OCI-LY1 (cell line): ENCODE data around the gene RHBDD3.

Experiments
- H2AFZ ChIP-seq: fragments of 200-600 bp; sonication (generic), shearing (Covaris generic); 2 replicates; pipeline ENCODE4 v1.6.0; 2014; ENCODE audit warnings: antibody characterized with exemption, mild to moderate bottlenecking, low read length
- H3F3A ChIP-seq: fragments of 200-600 bp; sonication (generic), shearing (Covaris generic); 2 replicates; pipeline ENCODE4 v1.6.0; 2014; ENCODE audit warnings: mild to moderate bottlenecking, antibody characterized with exemption, low read length, moderate library complexity; ENCODE audit not compliant: insufficient read depth
- H3K27ac ChIP-seq: fragments of 200-600 bp; sonication (generic); 2 replicates; pipeline ENCODE4 v1.5.1; 2014; ENCODE audit warnings: low read length, mixed run types, mild to moderate bottlenecking, low read depth; ENCODE audit not compliant: poor library complexity, severe bottlenecking
- H3K27me3 ChIP-seq: fragments of 200-600 bp; sonication (generic); 2 replicates; pipeline ENCODE4 v1.6.0; 2014; ENCODE audit warnings: antibody characterized with exemption, mild to moderate bottlenecking, low read length, moderate library complexity; ENCODE audit not compliant: insufficient read depth
- H3K36me3 ChIP-seq: fragments of 200-600 bp; sonication (generic); 2 replicates; pipeline ENCODE4 v1.6.1; 2014; ENCODE audit warnings: mild to moderate bottlenecking, antibody characterized with exemption, low read length, moderate library complexity, mixed read lengths; ENCODE audit not compliant: insufficient read depth
- H3K4me1 ChIP-seq: fragments of 200-600 bp; sonication (generic); 2 replicates; pipeline ENCODE4 v1.5.1; 2014; ENCODE audit warnings: mild to moderate bottlenecking, low read length, moderate library complexity; ENCODE audit not compliant: insufficient read depth, severe bottlenecking
- H3K4me2 ChIP-seq: fragments of 200-600 bp; sonication (generic), shearing (Covaris generic); 2 replicates; pipeline ENCODE4 v1.6.1; 2014; ENCODE audit warnings: low read length
- H3K4me3 ChIP-seq: fragments of 200-600 bp; sonication (generic); 2 replicates; pipeline ENCODE4 v1.5.1; 2014; ENCODE audit warnings: low read length, low read depth, mild to moderate bottlenecking, mixed read lengths; ENCODE audit not compliant: poor library complexity, severe bottlenecking
- H3K79me2 ChIP-seq: fragments of 200-600 bp; shearing (Covaris generic); 2 replicates; pipeline ENCODE4 v1.6.1; 2016; ENCODE audit warnings: mixed run types, low read length, mixed read lengths; ENCODE audit not compliant: insufficient read depth
- H3K9ac ChIP-seq: fragments of 200-600 bp; sonication (generic), shearing (Covaris generic); 2 replicates; pipeline ENCODE4 v1.6.1; 2014; ENCODE audit warnings: mild to moderate bottlenecking, low read length, mixed read lengths
- H3K9me2 ChIP-seq: fragments of 200-600 bp; sonication (generic), shearing (Covaris generic); 2 replicates; pipeline ENCODE4 v1.6.1; 2014; ENCODE audit warnings: low read depth, mild to moderate bottlenecking, low read length, mixed read lengths
- H3K9me3 ChIP-seq: fragments of 200-600 bp; shearing (Covaris generic); 2 replicates; pipeline ENCODE4 v1.6.1; 2014; ENCODE audit warnings: low read length, mixed read lengths
- H4K20me1 ChIP-seq: fragments of 200-600 bp; sonication (generic), shearing (Covaris generic); 2 replicates; pipeline ENCODE4 v1.6.0; 2016; ENCODE audit warnings: mild to moderate bottlenecking, low read length; ENCODE audit not compliant: insufficient read depth
- EZH2 ChIP-seq: fragments of 200-600 bp; sonication (generic), shearing (Covaris generic); IDR thresholded peaks from 2 replicates; pipeline ENCODE4 v1.8.0; 2017; ENCODE audit warnings: borderline replicate concordance, mixed run types, mild to moderate bottlenecking, antibody characterized with exemption, low read length, moderate library complexity, mixed read lengths
- TF ChIP-seq, protein P1 (sequence below): fragments of 200-600 bp; sonication (generic), shearing (Covaris generic); IDR thresholded peaks from 2 replicates; pipeline ENCODE4 v1.5.1; 2017; ENCODE audit warnings: mild to moderate bottlenecking, antibody characterized with exemption, low read length, moderate library complexity, mixed read lengths

The RHBDD3 gene

DNA sequence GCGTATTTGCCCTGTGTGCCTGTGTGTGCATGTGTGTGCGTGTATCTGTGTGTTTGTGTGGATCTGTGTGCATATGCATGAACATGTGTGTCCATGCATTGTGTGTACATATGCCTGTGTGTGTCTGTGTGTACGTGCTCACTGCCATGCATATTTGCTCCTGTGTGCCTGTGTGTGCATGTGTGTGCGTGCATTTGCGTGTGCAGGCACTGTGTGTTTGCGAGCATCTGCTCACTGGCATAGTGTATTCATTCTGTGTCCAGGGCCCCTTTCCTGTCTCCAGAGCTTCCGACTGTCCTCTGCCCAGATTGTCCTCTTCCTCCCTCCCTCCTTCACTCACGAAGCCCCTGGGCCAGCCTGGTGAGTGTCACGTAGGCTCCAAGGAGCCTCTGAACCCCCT is 56.3 kb downstream of the RHBDD3 start:
- no peaks in the 10 kb centered on the region for H3K4me1 ChIP-seq
- no peak overlapping the region for H3K9ac ChIP-seq
- no peaks in the 10 kb centered on the region for H3K9me3 ChIP-seq
- H3K79me2 ChIP-seq, result no peaks in the 10 kb centered on the region
- H3K27ac ChIP-seq, result no peak overlapping the region
- H3F3A ChIP-seq, result no peaks in the 10 kb centered on the region
- TF ChIP-seq, protein P1, sequence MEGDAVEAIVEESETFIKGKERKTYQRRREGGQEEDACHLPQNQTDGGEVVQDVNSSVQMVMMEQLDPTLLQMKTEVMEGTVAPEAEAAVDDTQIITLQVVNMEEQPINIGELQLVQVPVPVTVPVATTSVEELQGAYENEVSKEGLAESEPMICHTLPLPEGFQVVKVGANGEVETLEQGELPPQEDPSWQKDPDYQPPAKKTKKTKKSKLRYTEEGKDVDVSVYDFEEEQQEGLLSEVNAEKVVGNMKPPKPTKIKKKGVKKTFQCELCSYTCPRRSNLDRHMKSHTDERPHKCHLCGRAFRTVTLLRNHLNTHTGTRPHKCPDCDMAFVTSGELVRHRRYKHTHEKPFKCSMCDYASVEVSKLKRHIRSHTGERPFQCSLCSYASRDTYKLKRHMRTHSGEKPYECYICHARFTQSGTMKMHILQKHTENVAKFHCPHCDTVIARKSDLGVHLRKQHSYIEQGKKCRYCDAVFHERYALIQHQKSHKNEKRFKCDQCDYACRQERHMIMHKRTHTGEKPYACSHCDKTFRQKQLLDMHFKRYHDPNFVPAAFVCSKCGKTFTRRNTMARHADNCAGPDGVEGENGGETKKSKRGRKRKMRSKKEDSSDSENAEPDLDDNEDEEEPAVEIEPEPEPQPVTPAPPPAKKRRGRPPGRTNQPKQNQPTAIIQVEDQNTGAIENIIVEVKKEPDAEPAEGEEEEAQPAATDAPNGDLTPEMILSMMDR, result no peak
- no peaks in the 10 kb centered on the region for H3K36me3 ChIP-seq
- no peaks in the 10 kb centered on the region for H3K9me2 ChIP-seq
- H3K4me2 ChIP-seq, result no peak overlapping the region
- peaks cover 13% of the 10 kb centered on the region for H3K27me3 ChIP-seq
- H3K4me3 ChIP-seq, result no peak overlapping the region
- H2AFZ ChIP-seq, result no peak overlapping the region
- no peaks in the 10 kb centered on the region for H4K20me1 ChIP-seq

DNA sequence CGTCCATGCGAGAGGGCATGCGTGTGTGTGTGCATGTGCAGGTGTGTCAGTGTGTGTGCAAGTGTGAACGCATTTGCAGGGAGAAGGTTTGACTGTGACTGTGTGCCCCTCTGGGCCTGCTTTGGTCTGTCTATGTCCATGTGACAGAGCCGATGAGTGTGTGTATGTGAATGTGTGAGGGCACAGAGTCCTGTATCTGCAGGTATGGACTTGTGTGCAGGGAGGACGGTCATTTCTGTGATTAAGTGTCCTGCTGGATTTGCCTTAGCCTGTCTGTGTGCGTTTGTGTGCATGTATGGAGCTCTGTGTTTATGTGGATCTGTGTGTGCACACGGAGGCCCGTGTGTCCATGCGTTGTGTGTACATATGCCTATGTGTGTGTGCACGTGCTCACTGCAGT is 56.7 kb downstream of the RHBDD3 start:
- Histone ChIP-seq H3K4me1 (no peaks in the 10 kb centered on the region), H3K79me2 (no peaks in the 10 kb centered on the region), H3K27ac (no peak overlapping the region), H4K20me1 (no peaks in the 10 kb centered on the region), H3K4me2 (no peak overlapping the region), H3K27me3 (peaks cover 13% of the 10 kb centered on the region), H3K9me2 (no peaks in the 10 kb centered on the region), H3K9ac (no peak overlapping the region), H2AFZ (no peak overlapping the region), H3F3A (no peaks in the 10 kb centered on the region), H3K4me3 (no peak overlapping the region), H3K36me3 (no peaks in the 10 kb centered on the region), H3K9me3 (no peaks in the 10 kb centered on the region)
- TF ChIP-seq, protein P1, result no peak
- no peak for TF ChIP-seq EZH2
